ENCODE data around the gene NUP153.
"Not testable (repeated sequence)": the region's sequence is repeated elsewhere in the genome, so short reads cannot be mapped to it uniquely, and the experiment has no call there.

Gene NUP153

GRCh38 chr6:17706580-17707370 lies at the start of gene NUP153:
TSS of gene NUP153 (minus strand) at chr6:17706925. CDS start at chr6:17706387, 538 bp downstream.
- DNase-seq: peak; percentile 81

DNA sequence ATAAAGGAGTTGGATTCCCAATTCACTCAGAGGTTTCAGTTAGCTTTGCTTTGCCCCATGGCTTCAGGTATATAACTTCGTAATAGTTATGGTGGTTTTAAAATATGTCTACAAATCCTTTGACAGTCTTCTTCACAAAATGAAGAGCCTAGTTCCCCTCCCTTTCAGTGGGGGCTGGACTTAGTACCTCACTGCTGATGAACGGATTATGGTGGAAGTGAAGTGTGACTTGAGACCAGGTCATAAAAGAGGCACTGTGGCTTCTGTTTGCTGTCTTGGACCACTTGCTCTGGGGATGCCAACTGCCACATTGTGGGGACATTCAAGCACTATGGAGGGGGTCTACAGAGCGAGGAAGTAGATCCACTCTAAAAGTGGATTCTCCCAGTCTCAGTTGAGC lies 47.5 kb upstream of the NUP153 start:
- DNase-seq: no peak

GRCh38 chr6:17745324-17745723 lies 38.6 kb upstream of the NUP153 start:
- not testable (repeated sequence) for DNase-seq

DNA sequence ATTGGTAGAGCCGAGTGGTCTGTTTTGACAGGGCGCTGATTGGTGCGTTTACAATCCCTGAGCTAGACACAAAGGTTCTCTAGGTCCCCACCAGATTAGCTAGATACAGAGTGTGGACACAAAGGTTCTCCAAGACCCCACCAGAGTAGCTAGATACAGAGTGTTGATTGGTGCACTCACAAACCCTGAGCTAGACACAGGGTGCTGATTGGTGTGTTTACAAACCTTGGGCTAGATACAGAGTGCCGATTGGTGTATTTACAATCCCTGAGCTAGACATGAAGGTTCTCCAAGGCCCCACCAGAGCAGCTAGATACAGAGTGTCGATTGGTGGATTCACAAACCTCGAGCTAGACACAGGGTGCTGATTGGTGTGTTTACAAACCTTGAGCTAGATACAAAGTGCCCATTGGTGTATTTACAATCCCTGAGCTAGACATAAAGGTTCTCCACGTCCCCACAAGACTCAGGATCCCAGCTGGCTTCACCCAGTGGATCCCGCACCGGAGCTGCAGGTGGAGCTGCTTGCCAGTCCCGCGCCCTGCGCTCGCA lies 38.1 kb upstream of the NUP153 start:
- not testable (repeated sequence) for DNase-seq

- no peak for DNase-seq
Observed at GRCh38 chr6:17744019-17744756, 37.5 kb upstream of the NUP153 start.

GRCh38 chr6:17741507-17741906 lies 34.8 kb upstream of the NUP153 start:
- no peak for DNase-seq

GRCh38 chr6:17740559-17741220 lies 34.0 kb upstream of the NUP153 start:
- no peak for DNase-seq

- no peak for DNase-seq
Observed at GRCh38 chr6:17737704-17738252, 31.1 kb upstream of the NUP153 start.

- not testable (repeated sequence) for DNase-seq
Observed at GRCh38 chr6:17735311-17735710, 28.6 kb upstream of the NUP153 start.

- DNase-seq: no peak
Observed at GRCh38 chr6:17730078-17730704, 23.5 kb upstream of the NUP153 start.

GRCh38 chr6:17729223-17730077 lies 22.7 kb upstream of the NUP153 start:
- no peak for DNase-seq

- no peak for DNase-seq
Observed at GRCh38 chr6:17728551-17729222, 22.0 kb upstream of the NUP153 start.

DNA sequence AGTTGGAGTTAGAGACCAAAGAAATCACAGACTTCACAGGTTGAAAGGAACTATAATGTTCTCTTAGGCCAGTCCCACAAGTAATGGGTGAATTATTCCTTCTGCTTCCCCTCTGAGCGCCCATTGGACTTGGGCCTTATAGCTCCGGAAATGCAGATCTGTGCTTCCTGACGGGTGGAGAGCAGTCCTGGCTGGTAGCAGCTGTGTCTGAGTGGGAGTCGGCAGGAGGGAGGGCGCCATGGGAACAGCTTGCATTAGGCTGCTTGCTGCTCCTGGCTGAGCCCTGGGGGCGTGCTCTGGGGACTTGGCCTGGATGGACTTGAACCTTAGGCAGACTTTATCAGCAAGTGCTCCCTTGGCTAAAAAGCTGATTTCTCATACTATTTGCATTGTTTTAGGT lies 18.4 kb upstream of the NUP153 start:
- no peak for DNase-seq

DNA sequence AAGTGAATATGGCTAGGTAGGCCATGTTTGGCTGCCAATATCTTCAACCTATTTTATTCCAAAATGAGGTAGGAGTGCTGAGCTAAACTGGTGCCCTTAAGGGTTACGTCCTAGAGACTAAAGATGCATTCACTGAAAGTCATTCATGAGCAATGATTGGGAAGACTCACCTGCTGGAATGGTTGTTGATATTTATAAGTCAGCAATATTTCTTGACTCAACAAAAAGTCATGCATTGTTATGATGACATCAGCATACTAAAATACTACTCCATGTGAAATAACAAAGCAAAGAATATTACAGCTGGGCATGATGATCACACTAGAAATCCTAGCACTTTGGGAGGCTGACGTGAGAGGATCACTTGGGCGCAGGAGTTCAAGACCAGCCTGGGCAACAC lies 17.6 kb upstream of the NUP153 start:
- DNase-seq: no peak

DNA sequence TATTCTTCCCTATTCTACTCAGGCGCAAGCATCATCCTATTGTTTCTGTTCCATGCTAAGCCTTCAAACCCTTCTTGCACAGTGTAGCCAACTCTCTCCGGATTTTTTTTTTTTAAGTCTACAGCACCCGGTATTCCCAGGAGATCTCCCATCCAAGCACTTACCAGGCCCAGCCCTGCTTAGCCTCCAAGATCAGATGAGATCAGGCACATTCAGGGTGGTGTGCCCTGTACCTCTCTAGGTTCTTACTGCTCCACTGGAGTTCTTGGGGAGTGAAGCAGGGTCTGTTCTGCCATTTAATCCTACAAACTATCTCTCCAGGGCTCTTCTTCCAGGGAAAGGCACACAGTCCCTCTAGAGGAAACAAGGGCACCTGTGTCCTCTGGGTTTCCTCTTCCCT lies 14.9 kb upstream of the NUP153 start:
- DNase-seq: no peak

DNA sequence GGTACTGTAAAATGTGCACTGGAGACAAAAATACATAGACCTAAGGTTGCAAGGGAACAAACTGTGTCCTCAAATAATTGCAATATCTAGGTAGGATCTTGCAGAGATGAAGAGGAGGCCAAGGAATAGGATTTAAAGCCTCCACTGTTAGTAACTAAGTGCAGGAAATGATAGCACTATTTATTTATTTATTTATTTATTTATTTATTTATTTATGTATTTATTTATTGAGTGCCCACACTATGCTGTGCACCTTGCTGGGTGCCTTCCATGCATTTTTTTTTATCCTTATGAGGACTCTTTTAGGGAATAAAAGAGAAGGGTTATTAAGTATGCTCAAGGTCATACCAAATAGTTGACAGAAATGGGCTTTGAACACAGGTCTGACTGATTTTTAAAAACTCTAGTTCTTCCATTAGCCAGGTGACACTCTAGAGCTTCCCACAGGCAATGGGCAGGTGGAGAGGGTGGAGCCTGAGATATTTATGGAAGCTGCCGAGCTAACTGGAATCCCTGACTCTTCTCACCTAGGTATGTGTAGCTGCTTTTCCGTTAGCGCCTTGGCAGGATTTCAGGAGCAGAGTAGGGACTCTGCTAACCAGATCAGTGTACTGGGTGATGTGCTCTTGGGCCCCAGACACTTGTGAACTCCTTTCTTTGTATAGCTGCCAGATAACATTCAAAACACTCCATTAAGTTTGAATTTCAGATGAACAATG lies 12.8 kb upstream of the NUP153 start:
- no peak for DNase-seq

DNA sequence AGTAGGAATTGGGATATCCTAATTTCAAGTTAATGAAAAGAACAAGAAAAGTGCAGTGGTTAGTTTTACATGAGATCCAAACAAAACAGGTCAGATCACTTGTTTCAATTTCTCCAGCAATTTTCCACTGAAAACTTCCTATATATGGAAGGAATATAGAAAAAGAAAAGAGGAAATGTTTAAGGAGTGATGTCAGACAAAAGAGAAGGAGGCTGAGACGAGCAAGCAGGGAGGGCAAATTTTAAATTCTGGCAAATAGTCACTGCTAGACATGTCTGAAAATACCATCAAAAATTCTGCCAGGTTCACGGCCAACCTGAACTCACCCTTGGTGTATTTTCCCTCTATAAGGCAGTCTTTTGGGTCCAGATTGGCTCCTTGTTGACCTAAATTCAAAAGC lies 9.5 kb upstream of the NUP153 start:
- DNase-seq: no peak

GRCh38 chr6:17714879-17715851 lies 8.4 kb upstream of the NUP153 start:
- no peak for DNase-seq

- no peak for DNase-seq
Observed at GRCh38 chr6:17714177-17714576, 7.5 kb upstream of the NUP153 start.
